K562 (cell line): ENCODE measurements around the gene DUXB. TPM values are rescaled to one million over a fixed set of nuclear protein-coding genes. Genes with fewer than 3 reads are reported as not detected.

Experiments
- CHD2 ChIP-seq: IDR thresholded peaks from 2 replicates; pipeline ENCODE4 v1.6.1; 2011; ENCODE audit warnings: low read depth, low read length
- MECOM ChIP-seq: fragments of 250-450 bp; sonication (Bioruptor Pico); IDR thresholded peaks from 2 replicates; pipeline ENCODE4 v1.8.0; 2022; ENCODE audit warnings: inconsistent platforms
- polyA plus RNA-seq, 8 experiments: library from polyadenylated mRNA; depleted of rRNA in 4 of 8; stranded (reverse) in 5 of 8; unstranded in 3 of 8; fragments of >200 nt; fragmentation: Nextera tagmentation in 2 of 8; fragmentation: Illumina TruSeq in 1 of 8; extraction: Ambion mirVana in 2 of 8; extraction: Trizol in 1 of 8; gene quantifications; 2 replicates each; pipeline versions ENCODE4 v1.2.1 to v1.2.3, GENCODE V29; 2011 to 2014; ENCODE audit warnings: inconsistent platforms in 1 of 8, missing spikeins in 1 of 8
- total RNA-seq, 7 experiments: library from RNA; depleted of rRNA in 6 of 7; stranded (reverse); fragments of >200 nt in 6 of 7; fragmentation: Illumina TruSeq in 2 of 7; extraction: Trizol in 2 of 7; gene quantifications; 2 replicates each; pipeline versions ENCODE4 v1.2.1 to v1.2.3, GENCODE V29; 2011 to 2021; ENCODE audit warnings: low replicate concordance in 1 of 7
- TF ChIP-seq, protein P1 (sequence below), 2 experiments: fragments of 450-650 bp; IDR thresholded peaks; 2 replicates each; pipeline ENCODE4 v1.6.1; 2016; ENCODE audit warnings: mild to moderate bottlenecking in 2 of 2, borderline replicate concordance in 1 of 2, low read depth in 1 of 2, moderate library complexity in 1 of 2

DUXB gene
- total and polyA plus RNA-seq, 9 of the 15 experiments (the other 6 are each of a cell fraction or from before 2014, with no cell fraction given): not detected

DNA sequence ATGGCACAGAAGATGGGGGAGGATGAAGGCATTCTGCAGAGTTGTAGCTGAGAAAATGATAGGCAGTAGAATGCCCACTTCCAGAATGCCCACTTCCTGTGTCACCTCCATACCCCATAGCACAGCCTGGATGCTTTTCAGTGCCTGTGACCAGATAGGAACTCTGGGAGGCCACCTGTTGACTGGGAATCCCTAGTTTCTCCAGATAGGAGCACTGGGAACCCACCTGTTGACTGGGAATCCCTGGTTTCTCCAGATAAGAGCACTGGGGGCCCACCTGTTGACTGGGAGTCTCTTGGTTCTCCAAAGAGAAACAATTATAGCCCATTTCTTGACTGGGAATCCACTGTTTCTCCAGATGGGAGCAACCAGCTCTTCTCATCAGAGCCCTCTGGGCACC, 13.4 kb upstream of the DUXB start (continued):
- TF ChIP-seq, protein P1, sequence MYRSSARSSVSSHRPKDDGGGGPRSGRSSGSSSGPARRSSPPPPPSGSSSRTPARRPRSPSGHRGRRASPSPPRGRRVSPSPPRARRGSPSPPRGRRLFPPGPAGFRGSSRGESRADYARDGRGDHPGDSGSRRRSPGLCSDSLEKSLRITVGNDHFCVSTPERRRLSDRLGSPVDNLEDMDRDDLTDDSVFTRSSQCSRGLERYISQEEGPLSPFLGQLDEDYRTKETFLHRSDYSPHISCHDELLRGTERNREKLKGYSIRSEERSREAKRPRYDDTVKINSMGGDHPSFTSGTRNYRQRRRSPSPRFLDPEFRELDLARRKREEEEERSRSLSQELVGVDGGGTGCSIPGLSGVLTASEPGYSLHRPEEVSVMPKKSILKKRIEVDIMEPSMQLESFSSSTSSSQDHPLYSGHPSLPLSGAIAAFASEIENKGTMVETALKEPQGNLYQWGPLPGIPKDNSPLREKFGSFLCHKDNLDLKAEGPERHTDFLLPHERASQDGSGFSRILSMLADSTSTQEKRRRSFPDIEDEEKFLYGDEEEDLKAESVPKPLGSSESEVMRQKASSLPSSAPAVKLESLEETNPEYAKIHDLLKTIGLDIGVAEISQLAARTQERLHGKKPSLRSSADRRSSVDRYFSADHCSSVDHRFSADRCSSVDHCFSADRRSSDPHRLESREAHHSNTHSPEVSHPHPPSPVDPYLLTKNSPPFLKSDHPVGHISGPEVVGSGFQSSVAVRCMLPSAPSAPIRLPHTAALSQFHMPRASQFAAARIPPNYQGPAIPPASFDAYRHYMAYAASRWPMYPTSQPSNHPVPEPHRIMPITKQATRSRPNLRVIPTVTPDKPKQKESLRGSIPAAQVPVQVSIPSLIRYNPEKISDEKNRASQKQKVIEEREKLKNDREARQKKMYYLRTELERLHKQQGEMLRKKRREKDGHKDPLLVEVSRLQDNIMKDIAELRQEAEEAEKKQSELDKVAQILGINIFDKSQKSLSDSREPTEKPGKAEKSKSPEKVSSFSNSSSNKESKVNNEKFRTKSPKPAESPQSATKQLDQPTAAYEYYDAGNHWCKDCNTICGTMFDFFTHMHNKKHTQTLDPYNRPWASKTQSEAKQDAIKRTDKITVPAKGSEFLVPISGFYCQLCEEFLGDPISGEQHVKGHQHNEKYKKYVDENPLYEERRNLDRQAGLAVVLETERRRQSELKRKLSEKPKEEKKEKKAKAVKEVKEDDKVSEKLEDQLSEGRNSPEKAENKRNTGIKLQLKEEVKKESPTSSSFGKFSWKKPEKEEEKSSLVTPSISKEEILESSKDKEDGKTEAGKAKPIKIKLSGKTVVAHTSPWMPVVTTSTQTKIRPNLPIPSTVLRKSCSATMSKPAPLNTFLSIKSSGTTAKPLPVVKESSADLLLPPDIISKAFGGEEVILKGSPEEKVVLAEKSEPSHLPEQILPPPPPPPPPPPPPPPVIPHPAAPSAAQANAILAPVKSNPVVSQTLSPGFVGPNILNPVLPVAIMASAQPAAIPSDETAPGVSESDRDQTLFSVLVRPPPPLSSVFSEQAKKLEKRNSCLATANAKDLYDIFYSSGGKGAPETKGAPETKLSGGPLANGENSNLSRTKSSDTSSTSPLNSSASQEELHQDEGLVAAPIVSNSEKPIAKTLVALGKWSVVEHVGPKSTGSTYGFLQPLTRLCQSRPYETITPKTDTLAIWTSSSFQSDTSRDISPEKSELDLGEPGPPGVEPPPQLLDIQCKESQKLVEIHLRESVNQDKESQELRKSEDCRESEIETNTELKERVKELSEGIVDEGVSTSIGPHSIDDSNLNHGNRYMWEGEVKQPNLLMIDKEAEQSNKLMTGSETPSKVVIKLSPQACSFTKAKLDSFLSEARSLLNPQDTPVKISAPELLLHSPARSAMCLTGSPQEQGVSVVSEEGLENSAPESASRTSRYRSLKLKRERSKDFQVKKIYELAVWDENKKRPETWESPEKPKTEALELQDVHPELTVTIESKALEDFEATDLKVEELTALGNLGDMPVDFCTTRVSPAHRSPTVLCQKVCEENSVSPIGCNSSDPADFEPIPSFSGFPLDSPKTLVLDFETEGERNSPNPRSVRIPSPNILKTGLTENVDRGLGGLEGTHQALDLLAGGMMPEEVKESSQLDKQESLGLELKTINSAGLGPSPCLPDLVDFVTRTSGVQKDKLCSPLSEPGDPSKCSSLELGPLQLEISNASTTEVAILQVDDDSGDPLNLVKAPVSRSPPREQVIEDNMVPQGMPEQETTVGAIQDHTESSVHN (IDR thresholded peaks at IDR 0.05; ENCODE audit: borderline replicate concordance in 1 of 2, low read depth in 1 of 2): no peak
- TF ChIP-seq MECOM (CRISPR knock-in tag) (no peak), CHD2 (no peak)
